Uterus (tissue), 4 donors: ENCODE measurements around the gene TDRD9. TPM values are rescaled to one million over a fixed set of nuclear protein-coding genes. Genes with fewer than 3 reads are reported as not detected.
A peak's percentile ranks its signal among the peaks of the same experiment; 100 is the strongest.

Experiments used
- DNase-seq, 2 donors: peaks; one replicate each; pipeline ENCODE4 v3.0.0-alpha.2; 2019 to 2020
- H3K27ac ChIP-seq, 2 donors: fragments of 200-600 bp; sonication (generic); 1 replicate in 1 of 2; 2 replicates in 1 of 2; pipeline ENCODE4 v1.5.1; 2016 to 2018
- H3K27me3 ChIP-seq, 2 donors: fragments of 200-600 bp; sonication (generic); one replicate each; pipeline ENCODE4 v1.5.1; 2018 to 2019; ENCODE audit warnings: control low read depth in 1 of 2
- H3K36me3 ChIP-seq, 2 donors: fragments of 200-600 bp; sonication (generic); one replicate each; pipeline ENCODE4 v1.5.1; 2019; ENCODE audit warnings: control low read depth in 1 of 2
- H3K4me1 ChIP-seq, 2 donors: fragments of 200-600 bp; sonication (generic); one replicate each; pipeline ENCODE4 v1.5.1; 2018 to 2019; ENCODE audit warnings: control low read depth in 1 of 2
- H3K4me3 ChIP-seq, 2 donors: fragments of 200-600 bp; sonication (generic); 1 replicate in 1 of 2; 2 replicates in 1 of 2; pipeline ENCODE4 v1.5.1; 2018 to 2019; ENCODE audit warnings: mild to moderate bottlenecking in 1 of 2
- H3K9me3 ChIP-seq, 2 donors: fragments of 200-600 bp; sonication (generic); one replicate each; pipeline ENCODE4 v1.5.1; 2019; ENCODE audit warnings: control low read depth in 1 of 2
- CTCF ChIP-seq, 4 experiments: fragments of 200-600 bp in 2 of 4; fragments of 450-650 bp in 2 of 4; sonication (generic) in 2 of 4; IDR thresholded peaks; one replicate each; pipeline ENCODE4 v1.5.1; 2016 to 2019; ENCODE audit warnings: antibody characterized with exemption in 4 of 4, mild to moderate bottlenecking in 2 of 4, moderate library complexity in 1 of 4
- POLR2A ChIP-seq, 2 donors: fragments of 450-650 bp; IDR thresholded peaks; one replicate each; pipeline ENCODE4 v1.6.1; 2016; ENCODE audit warnings: antibody characterized with exemption in 2 of 2, mild to moderate bottlenecking in 1 of 2, moderate library complexity in 1 of 2
- intact Hi-C: fragments of 100-400 bp; cut with DNase I; formaldehyde crosslinking; loops from one replicate; pipeline ENCODE4 v1.15.1; 2023; ENCODE audit warnings: low total_unique reads
- total RNA-seq, 4 donors: library from RNA; depleted of rRNA in 3 of 4; stranded (reverse); fragments of >200 nt in 3 of 4; gene quantifications; one replicate each; pipeline versions ENCODE4 v1.1.0 to v1.2.4, GENCODE V29; 2014 to 2023
- donor health status: DM: yes; HTN: yes; CAD: no.

The TDRD9 gene
- total RNA-seq, 4 donors from 2014 or later: 0.85 to 1.8 TPM; not detected in 2

DNA sequence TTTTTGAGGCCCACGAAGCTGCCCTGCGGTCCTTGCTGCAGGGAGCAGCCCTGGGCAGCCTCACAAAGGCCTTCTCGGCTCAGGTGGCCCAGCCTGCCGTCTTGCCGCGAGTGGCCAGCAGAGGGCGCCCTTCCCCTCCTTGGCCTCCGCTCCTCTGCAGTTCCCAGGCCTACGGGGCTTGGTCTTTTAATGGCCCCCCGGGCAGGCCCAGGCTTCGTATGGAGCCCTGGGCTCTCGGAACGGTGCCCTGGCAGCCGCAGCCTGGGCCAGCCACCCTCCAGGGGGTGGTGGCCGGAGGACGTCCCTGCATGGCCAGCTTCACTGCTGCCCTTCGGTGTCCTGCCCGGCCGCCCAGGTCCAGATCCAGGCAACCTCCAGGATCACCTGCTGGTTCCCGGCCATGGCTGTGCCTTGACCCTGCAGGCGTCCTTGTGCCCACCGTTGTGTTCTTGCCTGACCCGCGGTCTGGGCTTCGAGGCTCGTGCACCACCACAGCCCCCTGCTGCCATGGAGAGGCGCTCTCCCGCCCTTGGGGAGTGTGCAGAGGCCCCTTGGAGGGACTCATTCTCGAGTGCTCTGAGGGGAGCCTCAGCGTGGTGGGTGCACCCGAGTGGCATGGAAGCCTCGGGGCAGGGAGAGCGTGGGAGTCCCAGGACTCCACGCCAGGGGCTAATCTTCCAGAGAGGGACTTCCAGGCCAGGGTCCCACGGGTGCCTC, 166.6 kb downstream of the TDRD9 start:
- intact Hi-C loops: no loop called here
- TF ChIP-seq POLR2A (IDR thresholded peaks at IDR 0.05) (no peak), CTCF (IDR thresholded peaks at IDR 0.05) (peak; percentile 45 to 74 (median 59))
- Histone ChIP-seq H3K4me3 (no peak overlapping the region), H3K27ac (no peak overlapping the region), H3K4me1 (no peaks in the 10 kb centered on the region), H3K27me3 (no peaks in the 10 kb centered on the region), H3K9me3 (no peaks in the 10 kb centered on the region), H3K36me3 (no peaks in the 10 kb centered on the region)
- DNase-seq: no peak

GRCh38 chr14:104095426-104096310, 167.4 kb downstream of the TDRD9 start:
- intact Hi-C loops: no loop called here
- no peak overlapping the region for H3K4me3 ChIP-seq
- no peaks in the 10 kb centered on the region for H3K27me3 ChIP-seq
- no peak for DNase-seq
- H3K9me3 ChIP-seq: no peaks in the 10 kb centered on the region
- no peak overlapping the region for H3K27ac ChIP-seq
- no peaks in the 10 kb centered on the region for H3K4me1 ChIP-seq
- H3K36me3 ChIP-seq: no peaks in the 10 kb centered on the region
- no peak for TF ChIP-seq CTCF (IDR thresholded peaks at IDR 0.05)
- TF ChIP-seq POLR2A (IDR thresholded peaks at IDR 0.05): no peak

DNA sequence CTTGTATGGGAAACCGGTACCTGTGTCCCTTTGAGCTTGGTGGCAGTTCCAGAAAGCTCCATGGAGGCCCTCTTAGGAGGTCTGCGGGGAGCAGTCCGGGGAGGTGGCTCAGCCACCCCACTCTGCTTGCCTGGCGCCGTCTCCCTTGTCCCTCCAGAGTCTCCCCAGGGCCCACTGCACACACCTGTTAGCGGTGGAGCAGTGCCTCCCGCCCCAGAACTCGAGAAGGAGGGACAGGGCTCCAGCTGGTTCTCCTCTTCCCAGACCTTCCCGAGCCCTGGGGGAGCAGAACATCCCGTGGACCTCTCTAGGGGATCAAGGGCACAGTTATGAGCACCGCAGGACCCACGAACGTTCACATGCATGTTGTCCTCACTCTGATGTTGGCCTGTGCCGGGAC, 168.1 kb downstream of the TDRD9 start:
- Histone ChIP-seq H3K9me3 (no peaks in the 10 kb centered on the region), H3K27ac (no peak overlapping the region), H3K27me3 (no peaks in the 10 kb centered on the region), H3K4me3 (no peak overlapping the region), H3K36me3 (no peaks in the 10 kb centered on the region), H3K4me1 (no peaks in the 10 kb centered on the region)
- no peak for DNase-seq
- intact Hi-C loops: no loop called here
- TF ChIP-seq POLR2A (IDR thresholded peaks at IDR 0.05) (no peak), CTCF (IDR thresholded peaks at IDR 0.05) (no peak)

GRCh38 chr14:104096751-104097700, 168.8 kb downstream of the TDRD9 start:
- H3K27ac ChIP-seq: no peak overlapping the region
- no peaks in the 10 kb centered on the region for H3K4me1 ChIP-seq
- no peak overlapping the region for H3K4me3 ChIP-seq
- H3K27me3 ChIP-seq: no peaks in the 10 kb centered on the region
- no peaks in the 10 kb centered on the region for H3K9me3 ChIP-seq
- intact Hi-C loops: no loop called here
- no peaks in the 10 kb centered on the region for H3K36me3 ChIP-seq
- no peak for DNase-seq
- no peak for TF ChIP-seq CTCF (IDR thresholded peaks at IDR 0.05)
- no peak for TF ChIP-seq POLR2A (IDR thresholded peaks at IDR 0.05)
